Activated CD4-positive, alpha-beta T cell treated with anti-CD3 and anti-CD28 coated beads, Interleukin-2, Interleukin-4, amounts not matched to agents 100 ng/mL and 50 ng/mL, durations not matched to agents 16 hours and 8 hours (primary cell): ENCODE measurements around the gene GPR183.

ENCODE experiments used
- DNase-seq: peaks from one replicate; pipeline ENCODE4 v3.0.0-alpha.2; 2020; ENCODE audit warnings: low spot score

Gene GPR183

GRCh38 chr13:99307247-99307646 is at the start of gene GPR183:
Gene GPR183 (minus strand): TSS chr13:99307399. CDS start chr13:99296145, 11,254 bp downstream.
- DNase-seq, result peak; percentile 79

- DNase-seq, result peak; percentile 91
These were observed 49.3 kb upstream of the GPR183 start for GRCh38 chr13:99356262-99357091.

- DNase-seq, result no peak
These were observed 48.7 kb upstream of the GPR183 start for GRCh38 chr13:99356012-99356261.

- DNase-seq, result peak; percentile 23
These were observed 48.2 kb upstream of the GPR183 start for GRCh38 chr13:99355267-99356011.

- peak; percentile 75 for DNase-seq
These were observed 47.3 kb upstream of the GPR183 start for GRCh38 chr13:99354371-99354951.

- DNase-seq, result peak; percentile 60
These were observed 46.6 kb upstream of the GPR183 start for GRCh38 chr13:99353836-99354235.

- DNase-seq, result peak; percentile 70
These were observed 46.0 kb upstream of the GPR183 start for GRCh38 chr13:99353246-99353600.

GRCh38 chr13:99352351-99353245 is 45.4 kb upstream of the GPR183 start:
- DNase-seq, result peak; percentile 80

GRCh38 chr13:99351772-99352171 is 44.6 kb upstream of the GPR183 start:
- peak; percentile 67 for DNase-seq

GRCh38 chr13:99350191-99350590 is 43.0 kb upstream of the GPR183 start:
- DNase-seq, result no peak

- peak; percentile 72 for DNase-seq
These were observed 40.8 kb upstream of the GPR183 start for GRCh38 chr13:99347911-99348451.

- no peak for DNase-seq
These were observed 40.2 kb upstream of the GPR183 start for GRCh38 chr13:99347335-99347878.

GRCh38 chr13:99346335-99347042 is 39.3 kb upstream of the GPR183 start:
- no peak for DNase-seq

- no peak for DNase-seq
These were observed 38.1 kb upstream of the GPR183 start for GRCh38 chr13:99345345-99345744.

GRCh38 chr13:99344610-99345208 is 37.5 kb upstream of the GPR183 start:
- DNase-seq, result no peak

GRCh38 chr13:99342723-99343315 is 35.6 kb upstream of the GPR183 start:
- no peak for DNase-seq

GRCh38 chr13:99341969-99342722 is 34.9 kb upstream of the GPR183 start:
- DNase-seq, result no peak

- no peak for DNase-seq
These were observed 33.4 kb upstream of the GPR183 start for GRCh38 chr13:99340638-99341037.

- no peak for DNase-seq
These were observed 32.7 kb upstream of the GPR183 start for GRCh38 chr13:99339736-99340397.
